Uterus (tissue), 4 donors: Measurements from ENCODE around the gene PCSK7. TPM values are rescaled to one million over a fixed set of nuclear protein-coding genes. Genes with fewer than 3 reads are reported as not detected.

Experiments used
- DNase-seq, 2 donors: peaks; one replicate each; pipeline ENCODE4 v3.0.0-alpha.2; 2019 to 2020
- H3K27ac ChIP-seq, 2 donors: fragments of 200-600 bp; sonication (generic); 1 replicate in 1 of 2; 2 replicates in 1 of 2; pipeline ENCODE4 v1.5.1; 2016 to 2018
- H3K27me3 ChIP-seq, 2 donors: fragments of 200-600 bp; sonication (generic); one replicate each; pipeline ENCODE4 v1.5.1; 2018 to 2019; ENCODE audit warnings: control low read depth in 1 of 2
- H3K36me3 ChIP-seq, 2 donors: fragments of 200-600 bp; sonication (generic); one replicate each; pipeline ENCODE4 v1.5.1; 2019; ENCODE audit warnings: control low read depth in 1 of 2
- H3K4me1 ChIP-seq, 2 donors: fragments of 200-600 bp; sonication (generic); one replicate each; pipeline ENCODE4 v1.5.1; 2018 to 2019; ENCODE audit warnings: control low read depth in 1 of 2
- H3K4me3 ChIP-seq, 2 donors: fragments of 200-600 bp; sonication (generic); 1 replicate in 1 of 2; 2 replicates in 1 of 2; pipeline ENCODE4 v1.5.1; 2018 to 2019; ENCODE audit warnings: mild to moderate bottlenecking in 1 of 2
- H3K9me3 ChIP-seq, 2 donors: fragments of 200-600 bp; sonication (generic); one replicate each; pipeline ENCODE4 v1.5.1; 2019; ENCODE audit warnings: control low read depth in 1 of 2
- POLR2A ChIP-seq, 2 donors: fragments of 450-650 bp; IDR thresholded peaks; one replicate each; pipeline ENCODE4 v1.6.1; 2016; ENCODE audit warnings: antibody characterized with exemption in 2 of 2, mild to moderate bottlenecking in 1 of 2, moderate library complexity in 1 of 2
- intact Hi-C: fragments of 100-400 bp; cut with DNase I; formaldehyde crosslinking; loops from one replicate; pipeline ENCODE4 v1.15.1; 2023; ENCODE audit warnings: low total_unique reads
- total RNA-seq, 4 donors: library from RNA; depleted of rRNA in 3 of 4; stranded (reverse); fragments of >200 nt in 3 of 4; gene quantifications; one replicate each; pipeline versions ENCODE4 v1.1.0 to v1.2.4, GENCODE V29; 2014 to 2023
- TF ChIP-seq, protein P1 (sequence below), 4 experiments: fragments of 200-600 bp in 2 of 4; fragments of 450-650 bp in 2 of 4; sonication (generic) in 2 of 4; IDR thresholded peaks; one replicate each; pipeline ENCODE4 v1.5.1; 2016 to 2019; ENCODE audit warnings: antibody characterized with exemption in 4 of 4, mild to moderate bottlenecking in 2 of 4, moderate library complexity in 1 of 4
- donor health status: DM: yes; HTN: yes; CAD: no.

Gene PCSK7
- total RNA-seq, 4 donors from 2014 or later, result 23.3 to 78.9 (median 35.3) TPM

DNA sequence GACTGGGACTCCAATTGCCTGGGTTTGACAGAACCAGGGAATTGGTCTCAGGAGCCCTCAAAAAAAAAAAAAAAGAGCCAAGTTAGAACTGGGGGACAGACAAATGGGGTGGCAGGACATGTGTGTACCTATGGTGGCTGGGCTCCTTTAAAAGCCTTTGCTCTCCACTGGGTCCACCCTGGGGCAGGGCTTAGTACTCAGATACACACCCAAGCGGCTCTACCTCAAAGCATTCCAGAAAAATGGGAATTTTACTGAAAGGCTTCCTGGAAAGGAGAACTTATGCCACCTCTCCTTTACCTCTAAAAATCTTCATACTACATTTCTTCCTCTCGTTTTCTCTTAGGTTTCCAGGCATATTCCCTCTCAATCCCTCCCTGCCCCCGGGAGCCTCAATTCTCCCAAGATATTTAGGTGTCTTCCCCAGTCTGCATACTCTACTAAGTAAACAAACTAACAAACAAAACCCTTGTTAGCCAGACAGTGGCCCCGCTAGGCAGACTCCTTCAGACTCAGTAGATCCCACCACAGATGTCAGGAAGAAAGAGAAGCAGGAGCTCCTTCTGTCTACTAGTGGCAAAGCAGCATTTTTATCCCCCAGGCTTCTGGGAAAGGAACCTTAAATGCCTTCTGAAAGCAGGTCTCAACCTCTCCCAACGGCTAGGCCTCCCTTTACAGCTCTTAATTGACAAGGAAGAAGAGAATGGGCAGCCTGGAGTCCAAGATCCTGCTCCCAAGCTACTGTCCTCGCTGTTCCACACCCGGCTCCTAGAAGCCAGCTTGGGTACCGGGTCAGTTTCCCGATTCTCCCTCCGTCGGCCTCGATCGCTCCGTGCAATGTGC, 653 bp downstream of the PCSK7 start:
- Histone ChIP-seq H3K27ac (peak overlapping the region; percentile 92 to 98), H3K27me3 (no peaks in the 10 kb centered on the region), H3K4me3 (peak overlapping the region; percentile 77 to 93), H3K9me3 (no peaks in the 10 kb centered on the region), H3K4me1 (no peaks in the 10 kb centered on the region), H3K36me3 (no peaks in the 10 kb centered on the region)
- intact Hi-C loops, result loop anchor here (10.0 kb wide), 1 partner anchor 84 kb away; the partner anchor contains the start of gene BACE1
- no peak for DNase-seq
- TF ChIP-seq, protein P1, sequence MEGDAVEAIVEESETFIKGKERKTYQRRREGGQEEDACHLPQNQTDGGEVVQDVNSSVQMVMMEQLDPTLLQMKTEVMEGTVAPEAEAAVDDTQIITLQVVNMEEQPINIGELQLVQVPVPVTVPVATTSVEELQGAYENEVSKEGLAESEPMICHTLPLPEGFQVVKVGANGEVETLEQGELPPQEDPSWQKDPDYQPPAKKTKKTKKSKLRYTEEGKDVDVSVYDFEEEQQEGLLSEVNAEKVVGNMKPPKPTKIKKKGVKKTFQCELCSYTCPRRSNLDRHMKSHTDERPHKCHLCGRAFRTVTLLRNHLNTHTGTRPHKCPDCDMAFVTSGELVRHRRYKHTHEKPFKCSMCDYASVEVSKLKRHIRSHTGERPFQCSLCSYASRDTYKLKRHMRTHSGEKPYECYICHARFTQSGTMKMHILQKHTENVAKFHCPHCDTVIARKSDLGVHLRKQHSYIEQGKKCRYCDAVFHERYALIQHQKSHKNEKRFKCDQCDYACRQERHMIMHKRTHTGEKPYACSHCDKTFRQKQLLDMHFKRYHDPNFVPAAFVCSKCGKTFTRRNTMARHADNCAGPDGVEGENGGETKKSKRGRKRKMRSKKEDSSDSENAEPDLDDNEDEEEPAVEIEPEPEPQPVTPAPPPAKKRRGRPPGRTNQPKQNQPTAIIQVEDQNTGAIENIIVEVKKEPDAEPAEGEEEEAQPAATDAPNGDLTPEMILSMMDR (IDR thresholded peaks at IDR 0.05), result no peak
- no peak for TF ChIP-seq POLR2A (IDR thresholded peaks at IDR 0.05)

DNA sequence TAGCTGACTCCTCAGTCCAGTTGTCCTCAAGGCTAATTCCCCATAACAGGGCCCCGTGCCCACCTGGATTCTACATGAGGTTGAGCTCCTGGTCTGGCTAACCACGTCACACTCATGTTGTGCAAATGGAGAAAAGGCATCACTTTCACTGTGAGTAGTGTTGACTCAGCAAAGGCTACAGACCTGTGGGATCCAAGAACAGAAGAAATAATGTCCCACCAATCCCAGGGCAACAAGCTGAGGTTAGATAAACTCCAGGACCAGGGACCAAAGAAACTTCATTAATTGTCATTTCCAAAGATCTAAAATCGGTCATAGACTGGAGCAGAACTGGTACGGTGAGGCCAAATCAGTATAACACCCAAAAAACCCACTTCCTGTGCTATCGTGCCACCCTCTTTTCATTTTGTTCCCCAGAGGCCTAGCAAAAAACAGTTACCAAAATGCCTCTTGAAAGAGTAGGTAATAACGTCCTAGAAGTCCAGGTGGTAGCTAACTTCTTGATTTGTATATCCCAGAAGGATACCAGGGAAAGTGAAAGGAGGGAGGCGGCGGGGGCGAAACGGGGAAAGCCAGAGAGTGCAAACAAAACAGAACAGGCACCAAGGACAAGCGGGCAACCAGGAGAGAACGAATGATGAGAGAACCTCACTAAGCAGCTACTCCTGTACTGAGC, 1.4 kb downstream of the PCSK7 start:
- Histone ChIP-seq H3K9me3 (no peaks in the 10 kb centered on the region), H3K27me3 (no peaks in the 10 kb centered on the region), H3K4me1 (no peaks in the 10 kb centered on the region), H3K27ac (peak overlapping the region in 1 of 2 donors; percentile 92), H3K36me3 (no peaks in the 10 kb centered on the region), H3K4me3 (peak overlapping the region in 1 of 2 donors; percentile 77)
- intact Hi-C loops, result loop anchor here (10.0 kb wide), 1 partner anchor 84 kb away; the partner anchor contains the start of gene BACE1
- no peak for DNase-seq
- TF ChIP-seq, protein P1 (IDR thresholded peaks at IDR 0.05), result no peak
- no peak for TF ChIP-seq POLR2A (IDR thresholded peaks at IDR 0.05)

DNA sequence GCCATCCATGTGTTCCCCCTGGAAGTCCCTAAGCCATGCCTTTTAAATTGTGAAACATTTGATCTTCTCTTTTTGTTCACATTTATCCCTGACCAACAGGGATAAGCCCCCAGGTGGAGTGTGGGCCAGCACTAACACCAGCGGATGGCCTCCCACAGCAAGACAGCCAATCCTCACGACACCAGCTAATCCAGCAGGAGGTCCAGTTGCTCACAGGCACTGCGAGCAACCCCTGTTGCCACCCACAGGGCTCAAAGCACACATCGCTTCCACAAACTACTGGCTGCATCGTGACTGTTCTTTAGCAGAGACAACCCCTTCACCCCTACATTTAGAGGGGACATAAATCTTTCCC, 2.0 kb downstream of the PCSK7 start:
- Histone ChIP-seq H3K4me3 (no peak overlapping the region), H3K4me1 (no peaks in the 10 kb centered on the region), H3K36me3 (no peaks in the 10 kb centered on the region), H3K27me3 (no peaks in the 10 kb centered on the region), H3K9me3 (no peaks in the 10 kb centered on the region), H3K27ac (no peak overlapping the region)
- TF ChIP-seq, protein P1 (IDR thresholded peaks at IDR 0.05), result no peak
- no peak for TF ChIP-seq POLR2A (IDR thresholded peaks at IDR 0.05)
- intact Hi-C loops, result loop anchor here (5.0 to 10.0 kb wide), 3 partner anchors 48 to 435 kb away; partner anchors contain the start of genes APOA5 and BACE1
- DNase-seq, result no peak

DNA sequence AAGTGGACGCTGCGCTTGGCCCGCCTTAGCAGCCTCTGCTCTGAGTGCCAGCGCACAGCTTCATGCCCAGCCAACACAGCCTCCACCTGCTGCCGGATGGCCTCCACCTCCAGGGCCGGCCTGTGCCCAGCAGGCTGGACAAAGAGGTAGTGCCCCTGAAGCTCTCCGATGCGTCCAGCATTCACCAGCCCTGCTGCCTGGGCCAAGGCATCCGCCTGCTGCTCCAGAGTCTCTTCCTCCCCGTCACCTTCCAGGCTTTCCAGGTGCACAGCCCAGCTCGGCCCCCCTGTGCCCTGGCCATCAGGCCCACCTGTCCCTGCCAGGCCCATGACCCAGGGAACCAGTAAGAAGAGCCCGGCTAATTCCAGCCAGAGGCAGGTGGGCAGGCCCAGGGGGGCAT, 2.5 kb downstream of the PCSK7 start:
- H3K27me3 ChIP-seq, result no peaks in the 10 kb centered on the region
- no peaks in the 10 kb centered on the region for H3K9me3 ChIP-seq
- no peak for DNase-seq
- H3K27ac ChIP-seq, result no peak overlapping the region
- intact Hi-C loops, result loop anchor here (5.0 to 10.0 kb wide), 2 partner anchors 47 to 435 kb away; partner anchors contain the start of gene APOA5
- no peaks in the 10 kb centered on the region for H3K4me1 ChIP-seq
- TF ChIP-seq POLR2A (IDR thresholded peaks at IDR 0.05), result no peak
- TF ChIP-seq, protein P1 (IDR thresholded peaks at IDR 0.05), result no peak
- no peak overlapping the region for H3K4me3 ChIP-seq
- no peaks in the 10 kb centered on the region for H3K36me3 ChIP-seq

DNA sequence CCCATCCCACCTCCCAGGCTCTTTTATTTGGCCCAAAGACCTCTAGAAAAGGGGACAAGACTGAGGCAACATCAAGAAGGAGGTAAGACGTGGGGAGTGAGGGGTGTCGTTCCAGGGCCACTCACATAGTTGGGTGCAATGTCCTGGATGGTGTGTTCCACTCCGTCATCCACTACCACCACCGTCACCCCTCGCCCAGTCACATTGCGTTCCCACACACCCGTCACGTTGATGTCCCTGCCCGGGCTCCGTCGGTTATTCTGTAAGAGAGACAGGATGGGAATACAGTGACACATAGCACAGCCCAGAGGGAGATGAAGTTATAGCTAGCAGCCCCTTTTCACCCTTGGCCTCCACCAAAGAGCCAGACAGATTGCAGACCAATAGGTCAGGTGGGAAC, 3.8 kb downstream of the PCSK7 start:
- TF ChIP-seq POLR2A (IDR thresholded peaks at IDR 0.05), result no peak
- TF ChIP-seq, protein P1 (IDR thresholded peaks at IDR 0.05), result no peak
- intact Hi-C loops, result loop anchor here (5.0 to 10.0 kb wide), 2 partner anchors 46 to 433 kb away; partner anchors contain the start of gene APOA5
- no peaks in the 10 kb centered on the region for H3K27me3 ChIP-seq
- H3K27ac ChIP-seq, result no peak overlapping the region
- no peaks in the 10 kb centered on the region for H3K9me3 ChIP-seq
- no peak overlapping the region for H3K4me3 ChIP-seq
- peaks cover 0 to 3% of the 10 kb centered on the region in 2 donors for H3K4me1 ChIP-seq
- DNase-seq, result peak in 1 of 2 donors; percentile 14
- no peaks in the 10 kb centered on the region for H3K36me3 ChIP-seq
